ENCODE data around the gene RTBDN. TPM values are rescaled to one million over a fixed set of nuclear protein-coding genes. Genes with fewer than 3 reads are reported as not detected.

The RTBDN gene
- total RNA-seq, 6 experiments from 2014 or later = not detected

GRCh38 chr19:12840091-12841079 is 6.0 kb upstream of the RTBDN start:
- Histone ChIP-seq H3K4me1 (no peaks in the 10 kb centered on the region), H3K9me3 (no peaks in the 10 kb centered on the region), H3K4me3 (no peak overlapping the region), H3K36me3 (no peaks in the 10 kb centered on the region), H3K27ac (no peak overlapping the region), H3K27me3 (peaks cover 0 to 22% of the 10 kb centered on the region in 2 donors)
- intact Hi-C loops (cut with DNase I) = loop anchor here (10.0 kb wide), 2 partner anchors 76 to 276 kb away; no protein-coding TSS in a partner anchor
- no peak for TF ChIP-seq POLR2A (IDR thresholded peaks at IDR 0.05)
- no peak for TF ChIP-seq CTCF (IDR thresholded peaks at IDR 0.05)
- DNase-seq (peak in 1 of 3 donors; percentile 60), ATAC-seq (peak; percentile 25 to 66 (median 59))
- 23% methylated on average over 32 of the region's 43 CpGs for WGBS (ENCODE audit: insufficient coverage, low coverage, low lambda C conversion rate, missing lambda C conversion rate)

- 27% methylated on average over 11 of the region's 21 CpGs for WGBS (ENCODE audit: insufficient coverage, low coverage, low lambda C conversion rate, missing lambda C conversion rate)
- H3K36me3 ChIP-seq = no peaks in the 10 kb centered on the region
- H3K9me3 ChIP-seq = no peaks in the 10 kb centered on the region
- H3K27me3 ChIP-seq = peaks cover 0 to 28% of the 10 kb centered on the region in 2 donors
- no peak overlapping the region for H3K27ac ChIP-seq
- intact Hi-C loops (cut with DNase I) = no loop called here
- TF ChIP-seq POLR2A (IDR thresholded peaks at IDR 0.05) (no peak), CTCF (IDR thresholded peaks at IDR 0.05) (no peak)
- no peak overlapping the region for H3K4me3 ChIP-seq
- DNase-seq (no peak), ATAC-seq (no peak)
- no peaks in the 10 kb centered on the region for H3K4me1 ChIP-seq
These were observed 4.7 kb upstream of the RTBDN start for GRCh38 chr19:12838886-12839756.

- TF ChIP-seq POLR2A (IDR thresholded peaks at IDR 0.05) (no peak), CTCF (IDR thresholded peaks at IDR 0.05) (peak; percentile 32 to 60 (median 36))
- H3K4me3 ChIP-seq = no peak within 1 kb of the TSS
- no peaks in the 10 kb centered on the region for H3K9me3 ChIP-seq
- H3K4me1 ChIP-seq = peaks cover 0 to 2% (median 0%) of the 10 kb centered on the region in 4 donors
- no peak within 1 kb of the TSS for H3K27ac ChIP-seq
- no peaks in the 10 kb centered on the region for H3K36me3 ChIP-seq
- intact Hi-C loops (cut with DNase I) = no loop called here
- H3K27me3 ChIP-seq = peaks cover 0 to 32% of the 10 kb centered on the region in 2 donors
- WGBS (ENCODE audit: insufficient coverage, low coverage, low lambda C conversion rate, missing lambda C conversion rate) = under 1% methylated on average over 26 of the region's 69 CpGs
- peak; percentile 50 to 71 (median 56) for ATAC-seq
- DNase-seq = no peak
These were observed 4.0 kb upstream of the RTBDN start, which contains the start of gene MAST1 for GRCh38 chr19:12838182-12838885. Gene MAST1, plus strand, starts transcription at chr19:12838515. Its CDS starts 58 bp downstream, at chr19:12838573.

GRCh38 chr19:12837225-12837624 is 2.8 kb upstream of the RTBDN start:
- Histone ChIP-seq H3K27me3 (peaks cover 0 to 40% of the 10 kb centered on the region in 2 donors), H3K27ac (no peak overlapping the region), H3K4me3 (no peak overlapping the region), H3K9me3 (no peaks in the 10 kb centered on the region), H3K4me1 (peaks cover 0 to 3% (median 0%) of the 10 kb centered on the region in 4 donors), H3K36me3 (no peaks in the 10 kb centered on the region)
- TF ChIP-seq CTCF (IDR thresholded peaks at IDR 0.05) (no peak), POLR2A (IDR thresholded peaks at IDR 0.05) (no peak)
- intact Hi-C loops (cut with DNase I) = no loop called here
- no peak for DNase-seq
- 49% methylated on average over 4 of the region's 4 CpGs for WGBS (ENCODE audit: insufficient coverage, low coverage, low lambda C conversion rate, missing lambda C conversion rate)
- ATAC-seq = no peak
